Activated CD4-positive, alpha-beta T cell treated with anti-CD3 and anti-CD28 coated beads, Interleukin-2, amount 50 U/mL, for 16 hours (primary cell): Measurements from ENCODE around the gene NCOA7.
"Not testable (repeated sequence)": the region's sequence is repeated elsewhere in the genome, so short reads cannot be mapped to it uniquely, and the experiment has no call there.

Experiments used
- DNase-seq: peaks from one replicate; pipeline ENCODE4 v3.0.0-alpha.2; 2020

The NCOA7 gene

DNA sequence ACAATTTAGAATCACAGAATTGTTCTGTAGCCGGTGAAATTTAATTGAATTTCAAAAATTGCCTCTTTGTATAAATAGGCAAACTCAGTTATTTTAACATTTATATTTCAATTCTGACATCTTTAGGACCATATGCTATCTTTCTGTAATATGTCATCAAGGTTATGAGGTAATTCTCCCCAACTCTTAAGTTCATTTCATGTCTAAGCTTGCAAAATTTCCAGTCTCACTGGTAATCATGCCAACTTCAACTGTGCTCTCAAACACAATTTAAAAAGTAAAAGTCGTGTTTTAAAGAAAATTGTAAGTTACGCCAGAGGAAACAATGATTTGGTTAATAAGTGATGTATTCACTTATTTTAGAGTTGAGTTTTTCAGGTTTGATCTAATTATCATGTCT is 1.4 kb downstream of the NCOA7 start:
- no peak for DNase-seq

- no peak for DNase-seq
These were observed 1.9 kb downstream of the NCOA7 start for GRCh38 chr6:125792680-125793079.

DNA sequence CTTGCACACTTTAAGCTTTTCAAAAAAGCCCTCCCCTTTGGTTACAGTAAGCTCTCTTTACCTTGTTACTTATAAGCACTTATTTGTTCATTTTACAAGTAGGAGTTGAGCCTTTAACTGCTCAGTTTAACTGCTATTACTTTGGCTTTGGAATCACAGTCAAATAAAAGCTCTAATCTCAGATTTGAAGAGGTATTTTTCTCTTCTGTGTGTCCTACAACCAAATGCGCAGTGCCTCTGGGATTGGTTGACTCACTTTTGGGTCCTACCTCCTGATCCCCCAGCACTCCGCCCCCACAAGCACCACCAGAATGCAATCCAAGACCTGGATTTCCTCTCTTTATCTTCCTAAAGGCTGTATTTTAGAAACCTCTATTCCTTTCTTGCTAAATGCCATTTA is 2.5 kb downstream of the NCOA7 start:
- no peak for DNase-seq

- DNase-seq: peak; percentile 46
These were observed 3.1 kb downstream of the NCOA7 start for GRCh38 chr6:125793863-125794262.

DNA sequence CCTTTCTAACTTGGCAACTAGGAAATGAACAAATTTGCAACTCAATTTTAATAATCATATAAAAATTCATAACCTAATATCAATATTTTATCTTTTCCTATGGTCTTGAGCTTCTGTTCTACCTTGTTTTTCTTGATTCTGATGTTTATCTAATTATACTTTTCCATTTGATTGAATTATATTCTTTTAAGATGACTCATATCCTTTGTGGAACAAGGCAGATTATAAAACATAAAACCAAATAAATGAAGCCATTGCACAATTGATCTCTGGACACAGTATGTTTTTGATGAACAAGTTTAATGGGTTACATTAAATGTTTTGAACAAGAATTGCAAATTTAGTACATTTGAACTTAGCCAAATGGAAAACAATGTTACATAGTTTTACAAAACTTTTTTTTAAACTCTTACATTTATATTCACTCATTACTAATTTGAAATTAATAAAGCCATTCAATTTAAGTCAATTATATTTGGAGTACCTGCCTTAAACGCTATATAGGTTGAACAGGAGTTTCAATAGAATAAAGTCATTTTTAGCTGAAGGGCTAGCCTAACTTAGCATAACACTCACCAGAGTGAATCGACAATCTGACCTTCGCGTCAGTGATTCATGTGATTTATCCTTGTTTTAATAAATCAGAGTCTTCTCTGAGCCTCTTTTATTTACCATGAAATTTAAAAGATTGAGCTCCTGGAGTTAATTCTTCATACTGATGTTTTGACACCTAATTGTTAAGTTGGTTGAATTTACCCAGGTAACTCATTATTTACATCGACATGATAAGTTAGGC is 3.8 kb downstream of the NCOA7 start:
- no peak for DNase-seq

DNA sequence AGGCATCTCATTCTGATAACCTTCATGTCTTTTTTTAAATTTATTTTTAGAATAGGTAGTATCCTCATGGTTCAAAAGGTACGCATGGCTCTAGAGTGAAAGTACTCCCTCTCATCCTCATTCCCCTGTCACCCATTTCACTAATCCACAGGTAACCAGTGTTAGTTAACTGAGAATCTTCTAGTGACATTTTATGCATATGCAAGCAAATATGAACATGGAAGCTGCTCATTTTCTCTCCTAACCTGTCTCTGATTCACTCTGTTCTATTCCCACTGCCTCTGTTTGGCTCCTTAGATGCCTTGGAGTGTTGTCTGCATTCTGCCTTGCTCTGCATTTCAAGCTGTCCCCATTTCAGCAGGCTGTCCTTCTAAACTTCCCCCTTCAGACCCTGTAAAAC is 4.5 kb downstream of the NCOA7 start:
- no peak for DNase-seq

DNA sequence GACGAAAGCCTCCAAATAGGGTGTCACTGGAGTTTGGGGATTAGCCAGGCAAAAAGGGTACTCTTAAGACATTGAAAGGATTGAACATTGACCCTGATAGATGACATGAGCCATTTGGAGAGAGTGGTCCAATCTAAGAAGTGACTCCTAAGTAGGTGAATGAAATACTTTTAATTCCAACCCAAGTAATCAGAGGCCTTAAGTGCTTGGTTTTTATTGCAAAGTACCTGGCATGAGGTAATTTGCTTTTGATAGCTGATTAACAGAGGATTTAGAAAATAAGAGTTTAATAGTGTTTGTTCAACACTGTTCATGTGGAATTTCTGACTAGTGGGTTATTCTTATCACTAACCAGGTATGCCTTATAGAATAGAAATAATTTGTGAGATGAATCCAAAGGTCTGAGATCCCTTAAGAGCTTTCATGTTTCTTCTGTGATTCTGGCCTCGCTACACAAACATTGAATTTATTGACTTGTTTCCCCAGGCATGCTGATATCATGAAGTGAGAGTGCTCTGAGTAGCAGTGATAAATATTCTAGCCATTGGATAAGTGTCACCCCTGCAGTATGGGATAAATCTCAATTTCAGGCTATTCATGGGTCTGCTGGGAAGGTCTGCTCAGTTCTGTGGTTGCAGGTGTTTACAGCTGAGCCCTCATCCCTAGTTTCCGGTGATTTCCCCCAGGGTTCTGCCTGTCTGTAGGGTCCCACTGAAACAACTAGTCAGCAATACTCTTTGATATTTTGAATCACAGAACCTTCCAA is 6.5 kb downstream of the NCOA7 start:
- no peak for DNase-seq

GRCh38 chr6:125797886-125798444 is 7.2 kb downstream of the NCOA7 start:
- no peak for DNase-seq

DNA sequence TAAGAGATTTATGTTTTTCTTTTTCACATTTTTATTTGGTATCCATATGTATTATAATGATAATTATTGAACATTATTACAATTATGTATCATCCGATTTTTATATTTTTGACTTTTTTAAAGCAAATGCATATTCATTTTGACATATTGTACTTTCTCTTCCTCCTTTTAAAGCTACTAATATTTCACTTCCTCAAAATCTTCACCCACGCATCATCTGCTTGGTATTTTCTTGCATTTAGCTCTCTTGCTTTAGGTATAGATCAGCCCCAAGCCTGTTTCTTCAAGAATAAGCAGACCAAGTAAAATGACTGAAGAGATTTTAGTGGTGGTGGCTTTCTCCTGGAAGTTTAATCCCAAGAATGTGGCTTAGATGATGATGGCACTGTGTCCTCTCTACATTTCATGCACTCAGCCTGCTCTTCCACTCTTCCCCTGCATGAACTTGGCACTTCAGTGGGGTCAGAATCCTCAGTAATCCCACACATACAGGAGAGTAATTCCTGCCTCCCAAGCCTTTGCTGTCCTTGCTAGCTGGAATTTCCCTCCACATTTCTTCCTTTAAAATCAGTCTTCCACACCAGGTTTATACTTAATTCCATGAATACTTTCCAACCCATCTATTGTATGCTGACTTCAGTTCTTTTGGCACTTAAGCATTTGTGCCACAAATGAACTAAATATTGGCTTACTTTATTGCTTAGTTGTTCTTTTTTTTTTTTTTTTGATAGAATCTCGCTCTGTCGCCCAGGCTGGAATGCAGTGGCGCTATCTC is 8.2 kb downstream of the NCOA7 start:
- DNase-seq: no peak

- DNase-seq: no peak
These were observed 11.6 kb downstream of the NCOA7 start for GRCh38 chr6:125802383-125802782.

GRCh38 chr6:125802943-125803377 is 12.2 kb downstream of the NCOA7 start:
- DNase-seq: peak; percentile 37

GRCh38 chr6:125804264-125804663 is 13.5 kb downstream of the NCOA7 start:
- DNase-seq: peak; percentile 85

GRCh38 chr6:125804866-125805425 is 14.2 kb downstream of the NCOA7 start:
- not testable (repeated sequence) for DNase-seq

DNA sequence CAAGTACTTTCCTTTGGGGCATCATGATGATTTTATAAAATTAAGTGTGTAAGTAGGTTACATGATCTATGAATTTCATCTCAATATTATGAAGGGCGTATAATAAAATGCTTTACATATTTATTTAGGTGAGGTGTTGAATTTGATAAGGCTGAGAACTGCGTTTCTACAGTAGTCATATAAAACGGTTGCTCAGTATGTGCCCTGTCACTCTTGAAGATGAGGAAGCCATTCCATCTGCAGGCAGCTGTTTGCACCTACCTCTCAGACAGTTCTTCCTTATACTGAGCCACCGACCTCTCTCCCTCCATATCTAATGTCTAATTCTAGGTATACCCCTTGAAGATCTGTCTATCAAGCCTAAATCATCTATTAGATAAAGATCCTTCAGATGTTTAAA is 16.1 kb downstream of the NCOA7 start:
- DNase-seq: no peak

GRCh38 chr6:125807293-125807692 is 16.5 kb downstream of the NCOA7 start:
- peak; percentile 67 for DNase-seq

DNA sequence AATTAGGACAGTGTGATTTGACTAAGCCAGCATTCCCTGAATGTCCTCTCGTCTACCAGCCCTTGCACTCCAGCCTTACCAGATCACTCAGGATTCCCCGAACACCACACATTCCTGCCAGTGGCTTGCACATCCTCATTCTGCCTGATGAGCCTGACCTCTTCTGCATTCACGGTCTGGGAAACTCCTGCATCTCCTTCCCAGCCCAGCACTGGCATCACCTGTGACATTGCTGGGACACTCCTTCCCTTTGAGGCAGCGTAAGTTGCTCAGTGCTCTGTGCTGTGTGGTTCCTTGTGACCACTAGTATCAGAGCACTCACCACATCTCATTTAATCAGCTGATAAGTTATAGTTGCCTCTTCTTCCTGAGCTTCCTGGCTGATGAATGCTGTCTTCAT is 17.3 kb downstream of the NCOA7 start:
- DNase-seq: no peak

DNA sequence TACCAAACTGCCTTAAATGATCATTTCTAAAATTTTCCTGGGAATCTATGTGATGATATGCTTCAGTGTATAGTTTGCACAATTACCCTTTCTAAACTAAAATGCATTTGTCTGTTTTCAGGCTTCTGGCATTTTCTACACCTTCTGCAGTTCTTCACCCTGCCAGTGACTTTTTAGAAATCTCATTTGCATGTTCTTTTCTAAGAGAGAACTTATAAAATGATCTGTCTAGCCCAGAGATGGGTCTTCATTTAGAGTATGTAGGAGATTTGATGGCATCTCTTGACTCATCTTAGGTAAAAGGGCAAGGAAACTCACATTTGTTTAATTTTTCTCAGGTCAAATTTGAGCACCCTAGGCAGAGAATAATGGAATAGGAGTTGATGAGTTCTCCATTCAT is 17.8 kb downstream of the NCOA7 start:
- no peak for DNase-seq

GRCh38 chr6:125809570-125810170 is 18.9 kb downstream of the NCOA7 start:
- no peak for DNase-seq

- no peak for DNase-seq
These were observed 19.7 kb downstream of the NCOA7 start for GRCh38 chr6:125810445-125810844.

- no peak for DNase-seq
These were observed 20.5 kb downstream of the NCOA7 start for GRCh38 chr6:125811259-125811658.

GRCh38 chr6:125812394-125813292 is 21.9 kb downstream of the NCOA7 start:
- no peak for DNase-seq
